Measurements from ENCODE around the gene CBX6.

Gene CBX6

GRCh38 chr22:38901111-38901641, 29.2 kb upstream of the CBX6 start:
- no peak for DNase-seq (ENCODE audit: insufficient read length, low spot score)
- FAIRE-seq = no peak
- no peak for TF ChIP-seq CTCF (IDR thresholded peaks at IDR 0.05; ENCODE audit: insufficient read depth, missing control alignments)

- TF ChIP-seq CTCF (IDR thresholded peaks at IDR 0.05; ENCODE audit: insufficient read depth, missing control alignments) = no peak
- FAIRE-seq (no peak), DNase-seq (ENCODE audit: insufficient read length, low spot score) (no peak)
These were observed 28.7 kb upstream of the CBX6 start for GRCh38 chr22:38900677-38901076.

- no peak for DNase-seq (ENCODE audit: insufficient read length, low spot score)
- no peak for TF ChIP-seq CTCF (IDR thresholded peaks at IDR 0.05; ENCODE audit: insufficient read depth, missing control alignments)
- no peak for FAIRE-seq
These were observed 19.2 kb upstream of the CBX6 start for GRCh38 chr22:38891256-38891655.

- no peak for DNase-seq (ENCODE audit: insufficient read length, low spot score)
- FAIRE-seq = no peak
- TF ChIP-seq CTCF (IDR thresholded peaks at IDR 0.05; ENCODE audit: insufficient read depth, missing control alignments) = no peak
These were observed 18.4 kb upstream of the CBX6 start for GRCh38 chr22:38890377-38890776.

GRCh38 chr22:38886333-38886732, 14.3 kb upstream of the CBX6 start:
- DNase-seq (ENCODE audit: insufficient read length, low spot score) = no peak
- no peak for TF ChIP-seq CTCF (IDR thresholded peaks at IDR 0.05; ENCODE audit: insufficient read depth, missing control alignments)
- FAIRE-seq = no peak

- DNase-seq (ENCODE audit: insufficient read length, low spot score) = no peak
- FAIRE-seq = no peak
- no peak for TF ChIP-seq CTCF (IDR thresholded peaks at IDR 0.05; ENCODE audit: insufficient read depth, missing control alignments)
These were observed 11.1 kb upstream of the CBX6 start for GRCh38 chr22:38882972-38883622.

Measured in D721Med (cell line).